CD14-positive monocyte (primary cell): ENCODE data around the gene SAP30BP. TPM values are rescaled to one million over a fixed set of nuclear protein-coding genes. Genes with fewer than 3 reads are reported as not detected.

Experiments used
- DNase-seq, 3 donors: peaks; one replicate each; pipeline ENCODE4 v3.0.0-alpha.2; 2011 to 2022
- H2AFZ ChIP-seq: 2 replicates; pipeline ENCODE4 v1.6.0; 2012; ENCODE audit warnings: mild to moderate bottlenecking, low read depth, low read length, inconsistent platforms; ENCODE audit not compliant: insufficient read depth, poor library complexity, severe bottlenecking
- H3K27ac ChIP-seq, 2 donors: 1 replicate in 1 of 2; 2 replicates in 1 of 2; pipeline ENCODE4 v1.5.1; 2012 to 2013; ENCODE audit warnings: low read length in 2 of 2, control low read depth in 1 of 2, inconsistent platforms in 1 of 2, low read depth in 1 of 2, mild to moderate bottlenecking in 1 of 2
- H3K27me3 ChIP-seq, 2 donors: one replicate each; pipeline versions ENCODE4 v1.6.0 to v1.6.1; 2011 to 2013; ENCODE audit warnings: low read length in 2 of 2; ENCODE audit not compliant: control insufficient read depth in 2 of 2, insufficient read depth in 2 of 2
- H3K36me3 ChIP-seq, 2 donors: replicated peaks in 1 of 2; 1 replicate in 1 of 2; 2 replicates in 1 of 2; pipeline versions ENCODE4 v1.5.1 to v1.6.1; 2012 to 2013; ENCODE audit warnings: low read length in 2 of 2, control low read depth in 1 of 2, inconsistent platforms in 1 of 2, mild to moderate bottlenecking in 1 of 2; ENCODE audit not compliant: insufficient read depth in 2 of 2, control insufficient read depth in 1 of 2
- H3K4me1 ChIP-seq, 2 donors: 1 replicate in 1 of 2; 2 replicates in 1 of 2; pipeline versions ENCODE4 v1.5.1 to v1.6.1; 2012 to 2013; ENCODE audit warnings: low read length in 2 of 2, control low read depth in 1 of 2, inconsistent platforms in 1 of 2, mild to moderate bottlenecking in 1 of 2, moderate library complexity in 1 of 2; ENCODE audit not compliant: insufficient read depth in 2 of 2, control insufficient read depth in 1 of 2
- H3K4me2 ChIP-seq: replicated peaks from 2 replicates; pipeline ENCODE3; 2012; ENCODE audit warnings: low read length, moderate library complexity, mild to moderate bottlenecking; ENCODE audit not compliant: poor library complexity, severe bottlenecking; ENCODE audit errors: extremely low read depth
- H3K4me3 ChIP-seq, 3 experiments: fragments of 200-600 bp in 1 of 3; sonication (generic) in 1 of 3; replicated peaks in 1 of 3; 1 replicate in 2 of 3; 2 replicates in 1 of 3; pipeline ENCODE4 v1.5.1; 2011 to 2013; ENCODE audit warnings: low read length in 3 of 3, mild to moderate bottlenecking in 3 of 3, control low read depth in 2 of 3, low read depth in 2 of 3, inconsistent platforms in 1 of 3, moderate library complexity in 1 of 3
- H3K79me2 ChIP-seq: 2 replicates; pipeline ENCODE4 v1.6.0; 2012; ENCODE audit warnings: mild to moderate bottlenecking, control low read depth, inconsistent platforms, low read length, moderate library complexity; ENCODE audit not compliant: insufficient read depth
- H3K9ac ChIP-seq: 2 replicates; pipeline ENCODE4 v1.6.0; 2017; ENCODE audit warnings: low read length, mild to moderate bottlenecking; ENCODE audit not compliant: insufficient read depth, poor library complexity, severe bottlenecking
- H3K9me3 ChIP-seq, 2 donors: replicated peaks in 1 of 2; 1 replicate in 1 of 2; 2 replicates in 1 of 2; pipeline versions ENCODE4 v1.5.1 to v1.6.1; 2012 to 2013; ENCODE audit warnings: low read length in 2 of 2, control low read depth in 1 of 2; ENCODE audit not compliant: control insufficient read depth in 1 of 2, insufficient read depth in 1 of 2
- H4K20me1 ChIP-seq: 2 replicates; pipeline ENCODE4 v1.6.0; 2012; ENCODE audit warnings: mild to moderate bottlenecking, low read length, control low read depth, moderate library complexity; ENCODE audit not compliant: insufficient read depth
- H3K27ac Mint-ChIP-seq, 7 donors: one replicate each; pipeline ENCODE4 v1.8.0; 2020; ENCODE audit warnings: mild to moderate bottlenecking in 7 of 7, mixed read lengths in 7 of 7, moderate library complexity in 6 of 7, inconsistent platforms in 2 of 7
- H3K27me3 Mint-ChIP-seq, 3 donors: one replicate each; pipeline ENCODE4 v1.8.0; 2021 to 2022; ENCODE audit warnings: low read depth in 3 of 3, mild to moderate bottlenecking in 3 of 3, mixed read lengths in 3 of 3, moderate library complexity in 3 of 3, inconsistent platforms in 1 of 3
- H3K36me3 Mint-ChIP-seq, 2 donors: one replicate each; pipeline ENCODE4 v1.8.0; 2020; ENCODE audit warnings: mixed read lengths in 2 of 2, inconsistent platforms in 1 of 2, mild to moderate bottlenecking in 1 of 2
- H3K4me1 Mint-ChIP-seq: one replicate; pipeline ENCODE4 v1.8.0; 2020; ENCODE audit warnings: mild to moderate bottlenecking, mixed read lengths
- H3K4me3 Mint-ChIP-seq, 2 donors: one replicate each; pipeline ENCODE4 v1.8.0; 2020; ENCODE audit warnings: mild to moderate bottlenecking in 2 of 2, mixed read lengths in 2 of 2, moderate library complexity in 1 of 2
- H3K9me3 Mint-ChIP-seq, 7 donors: one replicate each; pipeline ENCODE4 v1.8.0; 2020 to 2022; ENCODE audit warnings: mixed read lengths in 7 of 7, mild to moderate bottlenecking in 6 of 7, moderate library complexity in 6 of 7, inconsistent platforms in 2 of 7
- CTCF ChIP-seq: fragments of 200-600 bp; IDR thresholded peaks from one replicate; pipeline ENCODE4 v1.8.0; 2022; ENCODE audit warnings: antibody characterized with exemption, mild to moderate bottlenecking
- WGBS: methylation state at CpG from one replicate; pipeline ENCODE4 v1.1.5; 2013; ENCODE audit warnings: missing lambda C conversion rate; ENCODE audit not compliant: insufficient coverage; 5-methylcytosine and 5-hydroxymethylcytosine counted together
- intact Hi-C, 2 donors: fragments of 100-400 bp; cut with micrococcal nuclease; formaldehyde crosslinking; loops; one replicate each; pipeline versions ENCODE4 v1.15.0 to v1.15.1; 2023
- polyA plus RNA-seq, 3 donors: library from polyadenylated mRNA; depleted of rRNA in 1 of 3; unstranded in 2 of 3; stranded (reverse) in 1 of 3; fragments of 300-500 nt in 2 of 3; fragments of >200 nt in 1 of 3; fragmentation: Illumina TruSeq in 2 of 3; gene quantifications; 1 replicate in 2 of 3; 2 replicates in 1 of 3; pipeline ENCODE4 v1.2.3, GENCODE V29; 2012 to 2021

The SAP30BP gene
- polyA plus RNA-seq, 3 donors: 43.8 to 130 (median 61.6) TPM

GRCh38 chr17:75633486-75634375 is 33.4 kb upstream of the SAP30BP start:
- Mint-ChIP-seq H3K27ac (peak overlapping the region in 1 of 7 donors; percentile 76), H3K4me1 (peaks cover 11% of the 10 kb centered on the region), H3K27me3 (peaks cover 2 to 8% (median 4%) of the 10 kb centered on the region in 3 donors), H3K36me3 (peaks cover 12 to 13% of the 10 kb centered on the region in 2 donors), H3K4me3 (no peak overlapping the region), H3K9me3 (peaks cover 0 to 2% (median 0%) of the 10 kb centered on the region in 7 donors)
- Histone ChIP-seq H3K4me2 (peak overlapping the region; percentile 27), H3K27ac (no peak overlapping the region), H3K4me1 (peaks cover 5 to 13% of the 10 kb centered on the region in 2 donors), H3K36me3 (peaks cover 1 to 8% of the 10 kb centered on the region in 2 donors), H3K27me3 (no peaks in the 10 kb centered on the region), H3K9ac (no peak overlapping the region), H2AFZ (no peak overlapping the region), H3K79me2 (no peaks in the 10 kb centered on the region), H3K4me3 (no peak overlapping the region), H4K20me1 (peaks cover 13% of the 10 kb centered on the region), H3K9me3 (no peaks in the 10 kb centered on the region)
- WGBS: 33% methylated on average over 18 of the region's 27 CpGs
- TF ChIP-seq CTCF: no peak
- intact Hi-C loops: loop anchor here (1.0 to 5.0 kb wide), 3 partner anchors 39 to 117 kb away; no protein-coding TSS in a partner anchor
- DNase-seq: peak; percentile 22 to 38 (median 28)

- Histone ChIP-seq H4K20me1 (peaks cover 13% of the 10 kb centered on the region), H3K4me2 (no peak overlapping the region), H3K36me3 (peaks cover 0 to 8% of the 10 kb centered on the region in 2 donors), H3K4me3 (no peak overlapping the region), H3K4me1 (peaks cover 5 to 13% of the 10 kb centered on the region in 2 donors), H2AFZ (no peak overlapping the region), H3K27ac (no peak overlapping the region), H3K9me3 (no peaks in the 10 kb centered on the region), H3K27me3 (no peaks in the 10 kb centered on the region), H3K9ac (no peak overlapping the region), H3K79me2 (no peaks in the 10 kb centered on the region)
- peaks cover 12% of the 10 kb centered on the region in 2 donors for H3K36me3 Mint-ChIP-seq
- no peak for TF ChIP-seq CTCF
- H3K9me3 Mint-ChIP-seq: peaks cover 0 to 2% (median 0%) of the 10 kb centered on the region in 7 donors
- DNase-seq: no peak
- no peak overlapping the region for H3K27ac Mint-ChIP-seq
- H3K4me1 Mint-ChIP-seq: peaks cover 11% of the 10 kb centered on the region
- intact Hi-C loops: loop anchor here in 1 of 2 donors (5.0 kb wide), 1 partner anchor 38 kb away; no protein-coding TSS in a partner anchor
- H3K4me3 Mint-ChIP-seq: no peak overlapping the region
- WGBS: 91% methylated on average over 9 of the region's 9 CpGs
- peaks cover 2 to 8% (median 4%) of the 10 kb centered on the region in 3 donors for H3K27me3 Mint-ChIP-seq
Observed at GRCh38 chr17:75634376-75634740, 32.8 kb upstream of the SAP30BP start.
